ENCODE data around the gene AKT2.

Gene AKT2

DNA sequence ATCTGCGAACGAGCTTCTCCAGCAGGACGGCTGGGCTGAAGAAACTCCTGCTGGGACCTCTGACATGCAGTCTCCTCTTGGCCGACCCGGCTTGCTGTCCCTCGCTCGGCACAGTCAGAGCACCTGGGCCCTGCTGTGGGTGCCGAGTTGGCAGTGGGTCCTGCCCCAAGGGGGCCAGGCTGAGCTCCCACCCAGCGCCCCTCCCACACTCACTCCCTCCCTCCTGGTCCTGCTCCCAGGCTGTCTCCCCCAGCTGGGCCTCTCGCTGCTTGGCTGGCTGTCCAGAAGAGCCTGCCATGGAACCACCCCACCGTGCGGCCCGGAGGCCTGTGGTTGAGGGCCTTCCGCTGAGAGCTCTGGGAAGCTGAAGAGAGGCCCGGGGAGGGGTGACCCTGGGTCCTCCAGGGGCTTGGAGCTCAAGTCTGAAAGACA is 6.0 kb downstream of the AKT2 start:
- DNase-seq (ENCODE audit: insufficient read length, low spot score) = no peak
- TF ChIP-seq PAX5 (IDR thresholded peaks at IDR 0.05; ENCODE audit: insufficient read depth, low read length, severe bottlenecking) (no peak), TAF1 (IDR thresholded peaks at IDR 0.05; ENCODE audit: low read depth, low read length) (no peak), POLR2A (IDR thresholded peaks at IDR 0.05; ENCODE audit: low read depth, low read length) (no peak), POU2F2 (IDR thresholded peaks at IDR 0.05; ENCODE audit: low read depth, low read length) (no peak), POLR2AphosphoS5 (IDR thresholded peaks at IDR 0.05; ENCODE audit: low read depth, low read length) (no peak)
- FAIRE-seq = no peak

DNA sequence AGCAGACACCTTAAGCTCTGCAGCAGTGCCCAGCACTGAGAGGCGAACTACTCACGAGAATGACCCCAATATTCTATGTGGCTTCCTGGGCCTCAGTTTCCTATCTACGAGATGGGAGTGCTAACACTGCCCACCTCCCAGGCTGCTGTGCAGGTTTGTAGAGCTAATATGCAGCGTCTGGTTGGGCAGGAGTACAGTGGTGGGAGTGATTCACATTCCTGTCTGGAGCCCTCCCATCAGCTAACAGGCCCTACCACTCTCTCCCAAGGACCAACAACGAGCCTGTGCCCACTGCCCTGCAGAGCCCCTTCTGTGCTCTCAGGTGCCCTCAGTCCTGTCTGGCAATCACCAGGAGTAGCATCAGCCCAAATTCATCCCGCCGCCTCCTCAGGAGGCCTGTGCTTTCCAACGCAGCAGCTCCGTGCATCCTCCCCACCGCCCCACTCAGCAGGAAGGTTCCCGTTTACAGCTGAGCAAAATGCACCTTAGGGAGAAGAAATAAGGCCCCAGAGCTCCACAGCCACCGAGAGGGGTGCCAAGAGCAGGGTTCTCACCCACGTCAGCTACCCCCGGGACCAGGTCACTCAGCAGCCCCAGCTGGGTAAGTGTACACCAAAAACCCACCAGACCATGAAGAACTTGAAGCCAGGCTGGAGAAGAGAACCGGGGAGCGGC is 6.6 kb downstream of the AKT2 start:
- DNase-seq (ENCODE audit: insufficient read length, low spot score) (no peak), FAIRE-seq (no peak)
- no peak for TF ChIP-seq POU2F2 (IDR thresholded peaks at IDR 0.05; ENCODE audit: low read depth, low read length)
- no peak for TF ChIP-seq SPI1 (IDR thresholded peaks at IDR 0.05; ENCODE audit: low read depth, low read length)
- TF ChIP-seq TAF1 (IDR thresholded peaks at IDR 0.05; ENCODE audit: low read depth, low read length) = no peak
- no peak for TF ChIP-seq POLR2A (IDR thresholded peaks at IDR 0.05; ENCODE audit: low read depth, low read length)
- TF ChIP-seq PAX5 (IDR thresholded peaks at IDR 0.05; ENCODE audit: insufficient read depth, low read length, severe bottlenecking) = no peak
- no peak for TF ChIP-seq POLR2AphosphoS5 (IDR thresholded peaks at IDR 0.05; ENCODE audit: low read depth, low read length)

DNA sequence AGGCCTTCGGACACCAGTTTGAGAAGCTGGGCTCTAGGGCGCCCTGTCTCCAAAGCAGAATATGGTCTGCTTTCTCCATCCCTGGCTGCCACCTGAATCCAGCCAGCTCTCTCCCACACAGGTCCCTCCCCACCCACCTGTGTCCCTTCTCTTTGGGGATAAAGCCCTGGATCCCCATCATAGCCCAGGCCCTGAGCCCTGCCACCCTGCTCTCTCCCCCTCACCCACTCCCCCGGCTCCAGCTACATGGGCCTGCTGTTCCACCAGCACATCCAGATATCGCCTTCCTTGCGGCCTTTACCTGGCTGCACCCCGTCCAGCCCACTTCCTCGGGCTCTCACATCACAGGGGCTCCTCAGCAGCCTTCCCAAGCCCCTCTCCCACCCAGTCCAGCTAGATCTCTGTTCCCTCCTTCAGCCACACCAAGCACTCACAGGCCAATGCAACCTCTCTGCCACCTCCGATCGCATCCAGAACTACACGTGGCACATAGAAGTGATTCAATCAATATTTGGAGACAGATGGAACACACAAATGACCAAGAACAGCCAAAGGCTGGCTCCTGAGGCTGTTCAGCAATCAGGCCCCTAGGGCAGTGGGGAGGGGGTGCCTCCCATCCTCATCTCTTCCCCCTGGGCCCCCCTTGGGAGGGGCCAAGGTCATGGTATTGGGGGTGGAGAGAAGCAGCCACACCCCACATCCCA is 7.6 kb downstream of the AKT2 start:
- TF ChIP-seq POLR2A (IDR thresholded peaks at IDR 0.05; ENCODE audit: low read depth, low read length) = no peak
- TF ChIP-seq PAX5 (IDR thresholded peaks at IDR 0.05; ENCODE audit: insufficient read depth, low read length, severe bottlenecking) = no peak
- no peak for TF ChIP-seq POU2F2 (IDR thresholded peaks at IDR 0.05; ENCODE audit: low read depth, low read length)
- TF ChIP-seq POLR2AphosphoS5 (IDR thresholded peaks at IDR 0.05; ENCODE audit: low read depth, low read length) = no peak
- no peak for TF ChIP-seq SPI1 (IDR thresholded peaks at IDR 0.05; ENCODE audit: low read depth, low read length)
- no peak for TF ChIP-seq TAF1 (IDR thresholded peaks at IDR 0.05; ENCODE audit: low read depth, low read length)

DNA sequence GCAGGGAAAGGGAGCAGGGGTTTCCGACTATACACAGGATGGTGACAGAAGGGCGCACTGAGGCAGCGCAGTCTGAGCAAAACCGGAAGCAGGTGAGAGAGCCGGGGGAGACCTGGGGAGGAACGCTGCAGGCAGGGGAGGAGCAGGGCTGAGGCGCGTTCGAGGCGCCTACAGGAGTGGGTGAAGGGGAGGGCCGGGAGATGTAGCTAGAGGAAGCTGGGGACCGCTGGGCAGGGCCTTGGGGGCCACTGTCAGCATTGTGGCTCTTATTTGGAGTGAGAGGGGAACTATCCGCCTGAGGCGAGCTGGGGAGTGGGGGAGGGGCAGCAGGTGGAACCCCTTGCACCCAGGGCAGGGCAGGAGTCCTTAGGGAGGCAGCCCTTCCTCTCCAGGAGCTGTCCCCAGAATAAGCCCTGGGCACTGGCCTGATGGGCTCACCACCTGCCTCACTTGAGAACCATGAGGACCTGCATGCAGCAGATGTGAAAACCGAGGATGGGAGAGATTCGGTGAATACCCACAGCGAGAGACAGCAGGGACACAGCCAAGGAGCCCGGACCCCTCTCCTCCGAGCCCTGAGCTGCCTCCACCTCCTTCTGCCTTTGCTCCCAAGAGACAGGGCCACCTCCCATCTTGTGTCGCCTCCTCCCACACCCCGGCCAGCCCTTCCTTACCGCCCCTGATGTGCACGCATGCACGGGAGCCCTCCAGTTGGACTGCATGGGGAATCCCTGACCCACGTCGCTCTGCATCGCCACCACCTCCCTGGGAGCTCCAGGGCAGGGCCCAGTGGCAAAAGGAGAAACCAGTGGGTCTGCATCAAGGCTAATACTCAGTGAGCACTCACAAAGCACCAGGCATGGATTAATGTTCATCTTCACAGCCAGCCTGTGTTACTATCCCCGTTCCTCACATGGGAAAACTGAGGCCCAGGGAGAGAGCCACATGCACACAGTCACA is 10.3 kb downstream of the AKT2 start:
- FAIRE-seq (peak; percentile 74), DNase-seq (ENCODE audit: insufficient read length, low spot score) (peak; percentile 69)
- 0 out of 2 replicates have a peak, but pooled peaks have one; percentile 24 for TF ChIP-seq POLR2AphosphoS5 (IDR thresholded peaks at IDR 0.05; ENCODE audit: low read depth, low read length)
- no peak for TF ChIP-seq SPI1 (IDR thresholded peaks at IDR 0.05; ENCODE audit: low read depth, low read length)

More for the DNA sequence above, 7.6 kb downstream of the AKT2 start:
- FAIRE-seq = no peak
- no peak for DNase-seq (ENCODE audit: insufficient read length, low spot score)

DNA sequence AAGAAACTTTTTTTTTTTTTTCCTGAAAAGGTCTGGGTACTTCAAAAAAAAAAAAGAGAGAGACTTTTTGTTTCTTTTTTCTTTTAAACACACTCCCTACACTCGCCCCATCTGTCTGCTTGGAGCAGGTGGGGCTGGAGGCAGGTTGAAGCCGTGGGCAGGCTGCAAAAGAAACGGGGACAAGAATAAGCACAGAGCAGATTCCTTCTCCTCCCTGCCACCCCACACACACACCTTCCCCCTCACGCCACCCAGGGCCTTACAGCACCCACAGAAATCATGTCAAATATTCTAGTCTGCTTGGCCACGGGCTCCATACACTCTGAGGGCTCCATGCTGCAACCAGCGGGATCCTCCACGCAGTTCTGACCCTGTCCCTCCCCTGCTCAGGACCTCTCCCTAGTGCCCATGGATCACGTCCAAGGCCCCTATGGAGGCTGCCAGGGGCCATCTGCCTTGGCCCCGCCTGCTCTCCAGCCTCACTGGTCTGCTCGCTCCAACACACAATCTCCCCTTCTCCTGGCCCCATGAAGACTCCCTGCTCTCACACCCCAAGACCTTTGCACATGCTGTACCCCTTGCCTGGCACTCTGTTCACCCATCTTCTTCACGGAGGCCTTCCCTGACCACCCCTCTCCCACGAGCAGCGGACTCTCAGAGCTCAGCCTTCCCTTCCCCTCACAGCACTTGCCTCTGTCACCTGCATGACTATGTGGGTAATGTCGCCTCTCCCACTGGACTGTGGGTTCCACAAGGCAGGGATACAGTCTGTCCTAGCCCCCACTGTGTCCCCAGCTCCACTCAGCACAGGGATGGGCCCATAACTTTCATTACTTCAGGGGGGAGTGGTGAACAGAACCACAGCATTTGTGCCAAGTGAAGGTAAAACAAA is 11.4 kb downstream of the AKT2 start:
- TF ChIP-seq POU2F2 (IDR thresholded peaks at IDR 0.05; ENCODE audit: low read depth, low read length) (no peak), PAX5 (IDR thresholded peaks at IDR 0.05; ENCODE audit: insufficient read depth, low read length, severe bottlenecking) (no peak), POLR2AphosphoS5 (IDR thresholded peaks at IDR 0.05; ENCODE audit: low read depth, low read length) (no peak), TAF1 (IDR thresholded peaks at IDR 0.05; ENCODE audit: low read depth, low read length) (no peak), POLR2A (IDR thresholded peaks at IDR 0.05; ENCODE audit: low read depth, low read length) (no peak), SPI1 (IDR thresholded peaks at IDR 0.05; ENCODE audit: low read depth, low read length) (no peak)
- DNase-seq (ENCODE audit: insufficient read length, low spot score) (no peak), FAIRE-seq (no peak)

DNA sequence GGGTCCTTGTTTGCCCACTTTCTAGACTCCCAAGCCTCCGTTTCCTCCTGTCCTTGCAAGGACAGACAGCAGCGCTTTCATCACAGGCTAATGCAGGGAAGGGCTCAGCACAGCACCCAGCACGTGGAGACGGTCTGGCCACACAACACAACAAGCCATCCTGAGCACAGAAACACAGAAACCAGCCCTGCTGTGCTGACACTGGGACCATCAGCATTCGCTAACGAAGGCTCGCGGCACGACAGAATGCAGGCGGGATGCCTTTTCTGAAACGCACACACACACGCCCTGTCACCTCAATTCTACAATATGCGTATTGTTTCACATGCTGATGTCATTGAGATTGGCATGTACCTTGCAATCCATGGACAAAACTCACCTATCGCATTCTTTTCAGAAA is 12.9 kb downstream of the AKT2 start:
- TF ChIP-seq TAF1 (IDR thresholded peaks at IDR 0.05; ENCODE audit: low read depth, low read length) (no peak), SPI1 (IDR thresholded peaks at IDR 0.05; ENCODE audit: low read depth, low read length) (no peak), POLR2A (IDR thresholded peaks at IDR 0.05; ENCODE audit: low read depth, low read length) (no peak), POU2F2 (IDR thresholded peaks at IDR 0.05; ENCODE audit: low read depth, low read length) (no peak), PAX5 (IDR thresholded peaks at IDR 0.05; ENCODE audit: insufficient read depth, low read length, severe bottlenecking) (no peak), POLR2AphosphoS5 (IDR thresholded peaks at IDR 0.05; ENCODE audit: low read depth, low read length) (no peak)
- FAIRE-seq (no peak), DNase-seq (ENCODE audit: insufficient read length, low spot score) (no peak)

DNA sequence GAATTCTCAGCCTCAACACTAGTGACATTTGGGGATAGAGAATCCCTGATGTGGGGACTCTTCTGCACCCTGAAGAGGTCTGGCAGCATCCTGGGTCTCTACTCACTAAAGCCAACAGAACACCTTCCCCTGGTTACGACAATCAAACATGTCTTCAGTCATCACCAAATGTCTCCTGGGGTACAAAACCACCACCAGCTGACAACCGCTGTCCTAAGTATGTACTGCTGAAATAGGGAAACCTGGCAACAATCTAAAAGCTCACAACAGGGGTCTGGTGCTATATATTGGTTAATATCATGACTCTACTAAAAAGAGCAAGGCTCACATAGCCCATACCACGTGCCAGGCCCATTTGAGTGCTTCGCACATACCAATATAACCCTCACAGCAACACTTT is 13.4 kb downstream of the AKT2 start:
- no peak for DNase-seq (ENCODE audit: insufficient read length, low spot score)
- no peak for FAIRE-seq
- TF ChIP-seq POLR2A (IDR thresholded peaks at IDR 0.05; ENCODE audit: low read depth, low read length) (no peak), POLR2AphosphoS5 (IDR thresholded peaks at IDR 0.05; ENCODE audit: low read depth, low read length) (no peak), SPI1 (IDR thresholded peaks at IDR 0.05; ENCODE audit: low read depth, low read length) (no peak), TAF1 (IDR thresholded peaks at IDR 0.05; ENCODE audit: low read depth, low read length) (no peak), POU2F2 (IDR thresholded peaks at IDR 0.05; ENCODE audit: low read depth, low read length) (no peak), PAX5 (IDR thresholded peaks at IDR 0.05; ENCODE audit: insufficient read depth, low read length, severe bottlenecking) (no peak)

DNA sequence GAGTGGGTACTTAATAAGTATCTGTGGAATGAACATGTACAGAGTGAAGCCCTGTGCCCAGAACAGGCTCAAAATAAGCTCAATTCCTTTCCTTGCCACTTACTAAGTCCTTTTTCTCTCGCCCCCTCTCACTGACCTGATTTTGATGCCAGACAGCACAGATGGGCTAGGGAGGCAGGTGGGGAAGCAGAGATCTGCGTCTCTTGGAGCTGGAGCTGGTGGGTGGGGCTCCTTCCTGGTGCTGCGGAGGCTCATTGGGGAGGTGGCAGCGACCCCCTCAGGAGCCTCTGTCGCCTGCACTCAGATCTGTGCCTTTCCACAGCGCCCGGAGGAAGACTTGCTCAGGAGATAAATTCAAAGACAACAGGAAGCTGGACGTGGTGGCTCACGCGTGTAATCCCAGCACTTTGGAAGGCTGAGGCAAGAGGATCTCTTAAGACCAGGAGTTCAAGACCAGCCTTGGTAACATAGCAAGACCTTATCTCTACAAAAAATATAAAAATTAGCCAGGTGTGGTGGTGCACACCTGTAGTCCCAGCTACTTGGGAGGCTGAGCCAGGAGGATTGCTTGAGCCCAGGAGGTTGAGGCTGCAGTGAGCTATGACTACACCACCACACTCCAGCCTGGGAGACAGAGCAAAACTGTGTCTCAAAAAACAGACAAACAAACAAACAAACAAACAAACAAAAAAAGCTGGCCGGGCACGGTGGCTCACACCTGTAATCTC is 14.6 kb downstream of the AKT2 start:
- TF ChIP-seq PAX5 (IDR thresholded peaks at IDR 0.05; ENCODE audit: insufficient read depth, low read length, severe bottlenecking) (no peak), POU2F2 (IDR thresholded peaks at IDR 0.05; ENCODE audit: low read depth, low read length) (no peak), POLR2AphosphoS5 (IDR thresholded peaks at IDR 0.05; ENCODE audit: low read depth, low read length) (no peak), POLR2A (IDR thresholded peaks at IDR 0.05; ENCODE audit: low read depth, low read length) (no peak)
- DNase-seq (ENCODE audit: insufficient read length, low spot score) (no peak), FAIRE-seq (no peak)
